Panc1 (cell line): ENCODE measurements around the gene MGAT5. TPM values are rescaled to one million over a fixed set of nuclear protein-coding genes. Genes with fewer than 3 reads are reported as not detected.

Experiments used
- ATAC-seq: fragments of 200-7000 bp; cut with Tn5 transposase; 2 replicates; pipeline ENCODE4 v1.9.1; 2020; ENCODE audit warnings: mild to moderate bottlenecking, moderate library complexity
- BruUV-seq: library from RNA; stranded (reverse); fragments of 400-500 nt; replicated peaks from 2 replicates; lab custom pipeline; 2021; lab: Mats Ljungman, UMichigan
- CTCF ChIA-PET: fragments of 300-600 bp; sonication (Branson Sonifier 250); formaldehyde crosslinking; loops from one replicate; lab custom pipeline; 2022; ENCODE audit warnings: antibody characterized with exemption; lab: Charles Lee
- POLR2A ChIA-PET: fragments of 300-600 bp; sonication (Branson Sonifier 250); formaldehyde crosslinking; loops from one replicate; lab custom pipeline; 2022; ENCODE audit warnings: antibody characterized with exemption; lab: Charles Lee
- DNase-seq: peaks from one replicate; pipeline ENCODE4 v3.0.0-alpha.2; 2010; ENCODE audit warnings: low read depth, low spot score
- H3K27ac ChIP-seq: 2 replicates; pipeline ENCODE4 v1.5.1; 2011; ENCODE audit warnings: mild to moderate bottlenecking, low read length, inconsistent platforms
- H3K27me3 ChIP-seq: fragments of 200-500 bp; sonication (Bioruptor generic); 2 replicates; pipeline ENCODE4 v1.6.0; 2014; ENCODE audit warnings: low read length, inconsistent platforms; ENCODE audit not compliant: control insufficient read depth, insufficient read depth
- H3K36me3 ChIP-seq: fragments of 200-500 bp; sonication (Bioruptor generic); 2 replicates; pipeline ENCODE4 v1.5.1; 2014; ENCODE audit warnings: inconsistent platforms, mild to moderate bottlenecking, low read length, moderate library complexity; ENCODE audit not compliant: control insufficient read depth, insufficient read depth
- H3K4me1 ChIP-seq: 2 replicates; pipeline ENCODE4 v1.5.1; 2011; ENCODE audit warnings: inconsistent platforms, mild to moderate bottlenecking, low read length, moderate library complexity; ENCODE audit not compliant: control insufficient read depth, insufficient read depth
- H3K4me3 ChIP-seq, 2 experiments: 2 replicates each; pipeline ENCODE4 v1.5.1; 2011 to 2012; ENCODE audit warnings: low read depth in 2 of 2, low read length in 2 of 2, mild to moderate bottlenecking in 2 of 2, inconsistent platforms in 1 of 2, moderate library complexity in 1 of 2
- H3K9me3 ChIP-seq: fragments of 200-500 bp; sonication (Bioruptor generic); 2 replicates; pipeline ENCODE4 v1.5.1; 2014; ENCODE audit warnings: low read depth, mild to moderate bottlenecking, inconsistent platforms, low read length, moderate library complexity; ENCODE audit not compliant: control insufficient read depth, insufficient read depth
- CTCF ChIP-seq: fragments of 450-650 bp; IDR thresholded peaks from 2 replicates; pipeline ENCODE4 v1.5.1; 2017; ENCODE audit warnings: mild to moderate bottlenecking
- POLR2AphosphoS5 ChIP-seq: IDR thresholded peaks from 2 replicates; pipeline ENCODE4 v1.6.1; 2012; ENCODE audit warnings: mild to moderate bottlenecking, low read depth, low read length, moderate library complexity
- REST ChIP-seq, 2 experiments: IDR thresholded peaks; 2 replicates each; pipeline ENCODE4 v1.6.1; 2011 to 2012; ENCODE audit warnings: low read depth in 2 of 2, control low read depth in 1 of 2, low read length in 1 of 2, mild to moderate bottlenecking in 1 of 2, moderate library complexity in 1 of 2; ENCODE audit not compliant: insufficient read depth in 1 of 2
- SIN3A ChIP-seq: IDR thresholded peaks from 2 replicates; pipeline ENCODE4 v1.6.1; 2012; ENCODE audit warnings: low read depth, mild to moderate bottlenecking, low read length, moderate library complexity, borderline replicate concordance; ENCODE audit not compliant: insufficient read depth
- TCF7L2 ChIP-seq: IDR thresholded peaks from 2 replicates; pipeline ENCODE4 v1.6.1; 2011; ENCODE audit warnings: mild to moderate bottlenecking, low read depth, low read length, inconsistent platforms
- in situ Hi-C: cut with HindIII; loops from 2 replicates; pipeline ENCODE4 v1.10.0; 2016; ENCODE audit warnings: low sequenced_read_pairs, low pct_unique_long_range_greater_than_20kb
- intact Hi-C: fragments of 100-400 bp; cut with micrococcal nuclease; formaldehyde crosslinking; loops from one replicate; pipeline ENCODE4 v1.10.0; 2022; ENCODE audit not compliant: unreplicated experiment
- total RNA-seq: library from RNA; stranded (reverse); gene quantifications from one replicate; pipeline ENCODE4 v1.2.1, GENCODE V29; 2021; ENCODE audit not compliant: unreplicated experiment

The MGAT5 gene
- total RNA-seq, 1 experiment from 2014 or later, result 22.1 TPM

GRCh38 chr2:134281815-134282419, 28.0 kb downstream of the MGAT5 start:
- H3K27ac ChIP-seq, result no peak overlapping the region
- H3K4me3 ChIP-seq, result no peak overlapping the region
- in situ Hi-C loops (no loop called here), intact Hi-C loops (no loop called here)
- H3K4me1 ChIP-seq, result no peaks in the 10 kb centered on the region
- no peak for DNase-seq
- ATAC-seq, result no peak
- TF ChIP-seq POLR2AphosphoS5 (no peak), CTCF (no peak), REST (IDR thresholded peaks at IDR 0.05; ENCODE audit: insufficient read depth in 1 of 2, low read depth in 2 of 2, low read length in 1 of 2) (no peak), TCF7L2 (no peak), SIN3A (no peak)
- no peaks in the 10 kb centered on the region for H3K9me3 ChIP-seq
- H3K27me3 ChIP-seq, result no peaks in the 10 kb centered on the region
- POLR2A ChIA-PET, result no interaction called here
- H3K36me3 ChIP-seq, result no peaks in the 10 kb centered on the region
- CTCF ChIA-PET, result interaction anchor here (0.6 kb wide), 1 partner anchor 1824 kb away, joined by 3 read pairs; no protein-coding TSS in a partner anchor
- BruUV-seq, result no TSS peak

GRCh38 chr2:134282629-134283400, 28.9 kb downstream of the MGAT5 start:
- TF ChIP-seq REST (IDR thresholded peaks at IDR 0.05; ENCODE audit: insufficient read depth in 1 of 2, low read depth in 2 of 2, low read length in 1 of 2), result no peak
- no peak for TF ChIP-seq SIN3A
- TF ChIP-seq POLR2AphosphoS5, result no peak
- TF ChIP-seq CTCF, result no peak
- TF ChIP-seq TCF7L2, result no peak
- H3K36me3 ChIP-seq, result no peaks in the 10 kb centered on the region
- no peaks in the 10 kb centered on the region for H3K27me3 ChIP-seq
- no peak for ATAC-seq
- no peak for DNase-seq
- intact Hi-C loops (no loop called here), in situ Hi-C loops (no loop called here)
- no peaks in the 10 kb centered on the region for H3K4me1 ChIP-seq
- H3K9me3 ChIP-seq, result no peaks in the 10 kb centered on the region
- ChIA-PET POLR2A (no interaction called here), CTCF (no interaction called here)
- H3K4me3 ChIP-seq, result no peak overlapping the region
- H3K27ac ChIP-seq, result no peak overlapping the region
- BruUV-seq, result no TSS peak
